NT2/D1 (cell line): ENCODE data around the gene KCNJ12.

Experiments used
- SUZ12 ChIP-seq: IDR thresholded peaks from 2 replicates; pipeline ENCODE4 v1.6.1; 2011; ENCODE audit not compliant: insufficient read length, insufficient read depth; ENCODE audit errors: extremely low read depth
- ZNF274 ChIP-seq: IDR thresholded peaks from 2 replicates; pipeline ENCODE4 v1.6.1; 2011; ENCODE audit warnings: mild to moderate bottlenecking, low read depth, low read length

DNA sequence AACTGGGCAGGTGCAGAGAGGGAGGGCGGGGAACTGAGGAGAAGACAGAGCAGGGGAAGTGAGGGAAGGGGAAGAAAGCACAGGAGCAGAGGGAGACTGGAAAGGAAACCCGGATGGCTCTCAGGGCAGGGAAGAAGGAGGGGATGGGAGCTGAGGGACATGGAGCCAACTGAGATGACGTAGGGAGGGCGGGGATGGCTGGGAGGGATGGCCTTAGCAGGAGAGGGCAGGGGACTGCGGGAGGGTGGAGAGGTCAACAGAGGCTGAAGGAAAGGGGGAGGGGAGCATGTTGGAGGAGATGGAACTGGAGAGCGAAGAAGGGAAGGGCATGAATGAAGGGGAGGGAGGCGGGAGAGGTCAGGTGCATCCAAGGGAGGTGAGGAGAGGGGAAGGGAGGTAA, 81.9 kb downstream of the KCNJ12 start:
- TF ChIP-seq SUZ12 (no peak), ZNF274 (no peak)
